NCI-H1105 treated with DMSO at 0.1 percent for 48 hours (cell line): Measurements from ENCODE around the gene GRID1.
A peak's percentile ranks its signal among the peaks of the same experiment; 100 is the strongest.

Experiments
- DNase-seq: peaks from one replicate; lab custom pipeline; 2025; lab: John Stamatoyannopoulos, UW

Gene GRID1

GRCh38 chr10:86368987-86369386, 2.4 kb upstream of the GRID1 start:
- DNase-seq, result no peak

- no peak for DNase-seq
These were observed 1.5 kb upstream of the GRID1 start for GRCh38 chr10:86368046-86368445.

DNA sequence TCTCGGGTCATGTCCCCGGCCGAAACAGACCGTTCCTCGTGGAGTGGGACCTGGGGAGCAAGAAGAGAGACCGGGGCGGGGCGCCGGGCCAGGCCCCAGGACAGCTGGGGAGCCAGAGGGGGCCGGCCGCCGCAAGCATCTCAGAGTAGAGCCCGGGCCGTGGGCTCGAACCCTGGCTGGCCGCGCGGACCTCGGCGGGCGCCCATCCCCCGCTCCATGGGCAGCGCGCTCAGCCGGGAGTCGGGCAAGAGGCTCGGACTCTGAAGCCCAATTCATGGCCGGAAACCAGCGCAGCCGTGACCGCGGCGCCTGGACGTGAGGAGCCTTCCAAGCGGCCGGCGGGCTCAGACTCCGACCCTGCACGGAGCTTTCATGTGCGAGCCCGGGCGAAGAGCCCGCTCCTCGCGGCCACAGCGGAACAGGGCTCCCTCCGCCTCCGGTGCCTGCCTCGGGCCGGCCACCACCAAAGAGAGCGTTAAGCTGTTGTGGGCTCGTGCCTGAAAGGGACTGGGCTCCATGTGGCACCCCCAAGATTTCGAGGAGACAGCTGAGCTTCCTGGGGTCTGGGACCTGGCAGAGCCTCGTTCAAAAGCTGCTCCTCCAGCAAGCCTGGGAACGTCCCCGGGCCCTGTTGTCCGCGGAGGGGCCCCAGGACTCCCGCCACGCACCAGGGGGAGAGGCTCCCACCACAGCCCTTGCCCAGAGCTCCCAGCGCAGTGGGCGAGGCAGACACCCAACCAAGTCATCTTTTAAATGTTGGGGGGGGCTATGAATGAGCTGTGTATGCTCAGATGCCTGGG, 757 bp upstream of the GRID1 start:
- no peak for DNase-seq

DNA sequence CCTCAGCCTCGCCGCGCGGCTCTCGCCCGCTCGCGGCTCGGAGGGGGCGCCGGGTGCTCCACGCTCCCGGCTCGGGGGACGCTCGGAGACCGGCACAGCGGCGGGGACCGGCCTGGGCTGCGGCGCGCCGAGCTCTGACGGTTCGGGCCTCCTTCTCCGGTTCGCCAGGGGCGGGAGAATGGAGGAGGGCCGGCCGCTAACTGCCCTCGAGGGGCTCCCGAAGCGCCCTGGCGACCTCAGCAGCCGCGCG, 232 bp upstream of the GRID1 start:
- DNase-seq, result no peak

- DNase-seq, result no peak
These were observed 1.1 kb downstream of the GRID1 start for GRCh38 chr10:86365346-86366032.

- DNase-seq, result no peak
These were observed 1.9 kb downstream of the GRID1 start for GRCh38 chr10:86364491-86365345.

DNA sequence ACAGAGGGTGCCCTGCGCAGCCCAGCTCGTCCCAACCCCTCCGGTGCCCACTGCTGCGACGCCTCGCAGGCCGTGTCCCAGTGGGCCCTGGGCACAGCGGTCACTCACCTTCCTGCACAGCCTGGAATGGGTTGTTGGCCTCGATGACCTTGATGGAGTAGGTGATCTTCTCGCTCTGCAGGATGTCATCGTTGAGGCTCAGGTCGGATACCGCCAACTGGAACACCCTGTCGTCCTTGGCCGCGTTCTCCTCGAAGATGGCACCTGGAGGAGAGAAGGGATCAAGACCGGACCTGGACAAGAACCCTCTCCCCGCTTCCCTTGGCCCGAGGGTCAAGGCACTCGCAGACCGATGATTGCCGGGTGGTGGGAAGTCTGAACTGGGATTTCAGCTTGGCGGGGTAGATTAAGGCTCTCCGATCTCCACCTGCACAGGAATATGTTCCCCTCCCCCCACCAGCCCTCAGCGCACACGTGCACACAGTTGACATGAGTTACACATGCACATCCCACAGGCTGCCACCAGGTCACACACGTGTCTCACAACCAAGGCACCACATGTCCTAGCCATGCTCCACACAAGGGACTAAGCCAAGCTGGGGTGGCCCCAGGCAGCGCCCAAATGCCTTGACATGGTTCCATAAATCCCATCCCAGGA, 2.6 kb downstream of the GRID1 start:
- DNase-seq, result no peak

GRCh38 chr10:86363184-86363832, 3.3 kb downstream of the GRID1 start:
- peak; percentile 16 for DNase-seq

DNA sequence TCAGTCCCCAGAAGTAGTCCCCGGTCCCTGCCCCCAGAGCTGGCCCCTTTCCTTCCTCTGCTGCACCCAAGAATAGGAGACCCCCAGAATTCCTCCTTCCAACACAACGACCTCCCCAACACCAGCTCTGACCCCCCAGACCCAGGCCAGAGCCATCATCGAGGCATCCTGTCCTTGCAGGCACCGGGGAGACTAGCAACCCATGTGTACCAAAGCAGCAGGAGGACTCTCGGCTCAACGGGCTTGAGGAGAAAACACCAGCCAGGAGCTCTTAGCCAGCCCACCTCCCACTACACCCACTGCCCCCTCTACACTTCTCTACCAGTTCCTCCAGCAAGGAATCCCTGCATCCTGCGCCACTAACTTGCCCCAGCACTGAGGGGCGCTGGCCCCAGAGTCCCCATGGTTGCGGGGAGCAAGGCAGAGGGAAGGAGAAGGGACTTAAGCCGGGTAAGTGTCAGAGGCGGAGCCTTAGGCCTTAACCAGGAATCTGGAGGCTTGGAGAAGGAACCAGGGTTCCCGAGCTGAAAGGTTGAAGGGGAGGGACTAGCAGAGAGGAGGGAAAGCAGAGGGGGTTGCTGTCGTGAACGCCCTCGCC, 3.9 kb downstream of the GRID1 start:
- DNase-seq, result no peak

GRCh38 chr10:86362129-86362527, 4.5 kb downstream of the GRID1 start:
- no peak for DNase-seq

- DNase-seq, result no peak
These were observed 5.2 kb downstream of the GRID1 start for GRCh38 chr10:86361156-86362128.

DNA sequence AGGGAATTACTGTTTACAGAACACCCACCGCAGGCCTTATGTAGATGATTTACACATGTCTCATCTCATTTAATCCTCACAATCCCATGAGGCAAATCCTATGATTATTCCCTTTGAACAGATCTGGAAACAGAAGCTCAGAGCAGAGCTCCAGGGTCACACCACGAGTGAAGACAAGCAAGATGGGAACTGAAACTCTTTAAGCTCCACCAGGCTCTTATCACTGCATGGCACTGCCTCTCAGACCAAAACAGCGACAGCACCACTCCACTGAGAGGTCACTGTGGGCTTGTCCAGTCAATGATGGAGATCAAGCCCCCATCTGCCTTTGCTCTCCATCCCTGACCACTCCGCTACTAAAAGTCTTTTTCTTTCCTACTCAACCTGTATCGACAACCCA, 5.9 kb downstream of the GRID1 start:
- no peak for DNase-seq

DNA sequence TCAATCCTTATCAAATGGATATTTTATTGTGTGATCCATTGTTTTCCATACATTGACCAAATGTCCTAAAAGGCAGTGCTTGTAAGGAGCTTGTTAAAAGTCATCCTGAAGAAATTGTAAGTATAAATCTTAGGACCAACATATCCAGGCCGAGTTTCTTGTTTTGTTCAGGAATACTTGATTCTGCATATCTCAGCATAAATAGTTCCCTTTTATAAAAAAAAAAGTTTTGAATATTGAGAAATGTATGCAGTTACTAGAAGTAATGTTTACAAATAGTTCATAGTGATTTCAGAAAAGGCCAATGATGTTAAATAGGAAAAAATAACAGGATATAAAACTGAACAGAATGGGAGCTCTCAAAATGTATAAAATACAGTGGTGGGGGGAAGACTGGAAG, 6.6 kb downstream of the GRID1 start:
- no peak for DNase-seq

GRCh38 chr10:86359111-86359510, 7.5 kb downstream of the GRID1 start:
- no peak for DNase-seq

GRCh38 chr10:86357676-86358075, 8.9 kb downstream of the GRID1 start:
- no peak for DNase-seq

- no peak for DNase-seq
These were observed 9.6 kb downstream of the GRID1 start for GRCh38 chr10:86357041-86357440.

DNA sequence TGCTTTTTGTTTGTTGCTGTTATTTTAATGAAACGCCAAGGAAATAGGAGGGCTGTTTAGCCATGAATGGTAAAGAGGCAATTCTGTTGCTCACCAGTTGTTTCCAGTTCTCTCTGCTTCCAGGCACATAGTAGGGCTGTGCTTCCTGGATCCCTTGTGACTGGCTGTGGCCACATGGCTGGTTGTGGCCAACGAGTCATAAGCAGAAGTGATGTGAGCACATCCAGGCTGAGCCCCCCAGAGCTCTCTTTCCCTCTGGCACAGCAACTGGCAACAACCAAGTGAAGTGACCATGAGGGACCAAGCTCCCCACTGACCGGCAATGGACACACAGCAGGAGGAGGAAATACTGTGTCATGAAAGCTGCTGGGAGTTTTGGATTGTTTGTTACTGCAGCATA, 10.3 kb downstream of the GRID1 start:
- DNase-seq, result no peak

DNA sequence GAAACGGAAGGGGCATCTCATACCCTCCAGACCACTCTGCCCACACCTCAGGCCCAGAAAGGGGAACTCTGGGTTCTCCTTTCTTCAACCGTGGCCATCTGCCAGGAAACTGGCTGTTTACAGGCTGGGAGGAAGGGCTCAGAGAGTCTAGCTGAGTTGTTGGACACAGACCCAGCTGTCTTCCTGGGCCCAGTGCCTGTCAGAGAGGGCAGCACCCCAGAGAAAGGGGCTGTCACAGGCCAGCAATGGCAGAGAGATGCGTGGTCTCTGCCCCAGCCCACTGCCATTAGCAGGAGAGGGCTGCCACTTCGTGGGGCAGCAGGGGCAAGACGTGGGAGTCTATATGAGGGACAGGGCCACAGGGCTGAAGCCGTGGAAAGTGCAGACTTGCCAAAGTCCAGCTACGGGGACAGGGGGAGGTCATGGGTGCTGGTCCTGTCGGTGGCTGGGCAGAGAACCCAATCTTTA, 11.0 kb downstream of the GRID1 start:
- no peak for DNase-seq

GRCh38 chr10:86354761-86355540, 11.6 kb downstream of the GRID1 start:
- no peak for DNase-seq
